ENCODE results near the gene TMTC1.

Gene TMTC1

GRCh38 chr12:29741342-29742241, 42.1 kb downstream of the TMTC1 start:
- DNase-seq: peak in 1 of 51 donors; percentile 35

DNA sequence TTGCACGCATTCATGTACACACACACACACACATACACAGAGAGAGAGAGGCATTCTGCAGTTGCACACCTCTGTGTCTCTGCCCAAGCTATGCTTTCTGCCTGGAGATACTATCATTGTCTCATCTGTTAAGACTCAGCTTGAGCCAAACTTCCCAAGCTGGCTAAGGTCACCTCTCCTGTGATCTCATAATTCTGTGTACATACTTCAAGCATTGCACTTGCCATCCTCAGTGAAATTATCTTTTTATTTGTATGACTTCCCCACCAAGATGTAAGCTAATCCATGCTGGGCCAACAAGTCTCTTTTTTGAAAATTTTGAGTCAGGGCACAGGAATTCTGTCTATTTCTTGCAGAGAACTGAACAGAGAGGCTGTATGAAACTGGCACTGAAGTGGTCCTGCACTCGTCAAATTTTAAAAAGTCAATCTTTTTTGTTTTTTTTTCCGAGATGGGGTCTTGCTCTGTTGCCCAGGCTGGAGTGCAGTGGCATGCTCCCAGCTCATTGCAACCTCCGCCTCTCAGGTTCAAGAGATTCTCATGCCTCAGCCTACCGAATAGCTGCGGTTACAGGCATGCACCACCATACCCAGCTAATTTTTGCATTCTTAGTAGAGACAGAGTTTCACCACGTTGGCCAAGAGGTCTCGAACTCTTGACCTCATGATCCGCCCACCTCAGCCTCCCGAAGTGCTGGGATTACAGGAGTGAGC, 44.3 kb downstream of the TMTC1 start:
- DNase-seq: no peak

DNA sequence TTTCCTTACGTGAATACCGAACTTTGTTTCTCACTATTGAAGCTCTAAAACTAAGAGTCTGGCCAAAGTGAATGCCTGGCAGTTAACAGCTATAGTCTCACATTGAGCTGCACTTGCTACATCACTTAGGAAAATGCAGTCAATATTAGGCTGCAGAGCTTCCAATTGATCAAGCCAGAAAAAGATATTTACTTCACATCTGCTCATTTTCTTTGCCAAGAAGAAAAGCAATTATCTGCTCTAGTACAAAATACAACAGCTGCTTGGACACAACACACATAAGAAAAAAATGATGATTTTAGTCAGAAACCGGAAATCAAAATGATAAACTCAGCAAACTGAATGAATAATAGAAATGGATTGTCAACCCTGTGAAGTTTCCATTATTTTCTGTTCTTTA, 45.4 kb downstream of the TMTC1 start:
- DNase-seq: no peak

DNA sequence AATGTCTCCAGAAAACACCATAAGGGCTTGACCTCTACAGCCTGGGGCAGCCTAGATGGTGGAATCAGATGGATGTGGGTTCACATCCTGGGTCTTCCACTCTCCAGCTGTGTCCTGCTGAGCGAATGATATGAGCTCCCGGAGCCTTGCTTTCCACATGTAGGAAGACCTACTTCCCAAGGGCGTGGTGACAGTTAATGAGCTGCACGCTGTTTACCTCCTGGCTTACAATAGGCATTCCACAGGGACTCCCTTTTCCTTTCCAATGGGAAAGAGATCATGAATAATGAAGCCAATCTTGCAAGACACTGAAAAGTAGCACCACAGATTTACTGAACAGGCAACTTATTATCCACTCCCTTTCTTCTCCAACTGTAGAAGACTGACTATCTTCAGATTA, 46.1 kb downstream of the TMTC1 start:
- DNase-seq: no peak

GRCh38 chr12:29735604-29736003, 48.1 kb downstream of the TMTC1 start:
- DNase-seq: peak in 1 of 51 donors; percentile 23

GRCh38 chr12:29734734-29735133, 49.0 kb downstream of the TMTC1 start:
- DNase-seq: no peak

DNA sequence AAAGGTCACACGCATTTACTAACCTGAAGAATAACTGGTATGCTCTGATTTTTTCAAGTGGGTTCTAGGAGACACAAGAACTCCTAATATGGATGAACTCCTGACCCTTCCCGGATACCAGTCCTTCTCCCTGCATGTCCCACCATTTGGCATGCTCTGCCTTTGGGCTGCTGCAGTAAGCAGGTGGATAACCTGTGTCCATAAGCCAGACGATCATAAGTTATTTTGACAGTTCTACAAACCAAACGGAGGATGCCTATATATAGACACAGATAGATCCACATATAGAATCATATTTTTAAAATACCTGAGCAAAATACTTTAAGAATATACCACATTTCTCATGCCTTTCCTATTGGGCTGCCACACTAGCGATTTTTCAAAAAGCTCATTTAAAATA, 49.4 kb downstream of the TMTC1 start:
- no peak for DNase-seq

- DNase-seq: no peak
Measured at GRCh38 chr12:29733501-29733900, 50.2 kb downstream of the TMTC1 start.

DNA sequence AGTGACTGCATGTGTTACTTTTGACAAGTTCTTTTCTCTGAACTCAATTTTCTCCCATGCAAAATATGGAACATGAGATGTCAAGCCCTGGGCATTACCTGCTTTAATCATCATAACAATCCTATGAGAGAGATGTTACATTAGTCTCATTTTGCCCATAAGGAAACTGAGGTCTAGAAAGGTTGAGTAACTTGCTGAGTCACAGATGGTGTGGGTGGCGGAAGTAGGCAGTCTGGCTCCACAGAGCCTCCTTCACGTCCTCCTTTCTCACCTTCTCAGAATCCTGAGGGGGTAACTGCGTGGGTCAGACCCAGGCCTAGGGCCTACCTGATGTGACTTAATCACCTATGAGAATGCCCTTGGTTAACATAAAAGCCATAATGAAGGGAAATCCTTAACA, 50.7 kb downstream of the TMTC1 start:
- no peak for DNase-seq

- no peak for DNase-seq
Measured at GRCh38 chr12:29732593-29732992, 51.1 kb downstream of the TMTC1 start.

- no peak for DNase-seq
Measured at GRCh38 chr12:29732191-29732590, 51.6 kb downstream of the TMTC1 start.

DNA sequence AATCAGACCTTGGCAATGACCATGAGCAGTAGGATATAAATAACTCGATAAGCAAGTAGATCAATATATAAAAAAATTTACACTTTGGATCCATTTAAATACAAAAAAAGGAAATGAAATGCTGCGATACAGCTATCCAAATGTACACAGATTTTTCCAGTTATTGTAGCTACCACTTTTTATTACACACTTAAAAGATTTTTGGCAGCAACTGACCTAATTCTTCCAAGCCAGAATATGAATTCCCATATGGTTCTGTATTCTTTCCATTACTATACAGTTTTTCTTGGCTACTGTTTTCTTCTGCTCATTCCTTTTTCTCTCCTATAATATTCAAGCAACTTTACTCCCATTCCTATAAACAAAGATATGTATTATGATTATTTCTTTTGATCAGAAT, 52.2 kb downstream of the TMTC1 start:
- no peak for DNase-seq

DNA sequence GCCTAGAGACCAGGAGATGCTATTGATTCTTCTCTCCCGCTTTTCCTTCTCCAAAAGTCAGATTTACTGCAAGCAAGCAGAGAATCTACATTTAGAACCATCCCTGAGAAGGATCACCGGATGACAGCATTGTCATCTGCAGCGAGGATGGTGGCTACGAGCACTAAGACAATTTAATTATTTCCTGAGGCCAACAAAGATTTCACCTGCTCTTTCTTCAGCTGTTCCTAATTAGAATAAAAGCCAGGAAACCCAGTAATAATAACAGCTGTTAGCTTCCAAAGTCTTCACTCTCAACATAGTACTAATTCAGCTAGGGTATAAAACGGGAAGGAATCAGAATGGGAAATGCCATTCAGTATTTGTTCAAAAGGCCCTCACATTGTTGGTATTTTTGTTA, 53.3 kb downstream of the TMTC1 start:
- DNase-seq: peak in 1 of 51 donors; percentile 13

GRCh38 chr12:29728030-29728429, 55.7 kb downstream of the TMTC1 start:
- DNase-seq: no peak

DNA sequence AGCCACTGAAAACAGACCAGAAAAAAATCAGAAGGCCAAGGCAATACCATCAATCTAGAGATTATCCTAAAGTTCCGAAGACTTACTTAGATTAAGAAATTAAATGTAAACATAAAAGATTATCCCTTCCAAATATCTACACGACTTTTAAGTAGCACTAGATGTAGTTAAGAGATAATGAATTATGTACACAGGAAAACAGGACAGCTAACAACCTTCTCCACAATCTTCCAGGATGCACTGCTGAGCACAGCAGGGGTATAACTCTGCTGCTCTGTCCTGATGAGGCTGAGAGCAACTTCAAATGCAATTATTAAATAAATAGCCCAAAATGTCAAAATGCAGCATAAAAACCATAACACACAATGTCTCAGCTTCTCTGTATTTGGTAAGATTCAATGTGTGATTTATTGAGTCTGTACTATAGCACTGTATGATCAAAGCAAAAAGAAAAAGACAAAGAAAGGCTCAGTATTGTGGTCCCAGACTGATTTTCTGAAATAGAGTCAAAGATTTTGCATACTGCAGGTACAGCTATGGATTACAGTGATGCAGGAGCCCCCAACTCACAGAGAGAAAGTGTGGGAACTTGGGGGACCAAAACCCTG, 56.9 kb downstream of the TMTC1 start:
- DNase-seq: no peak

GRCh38 chr12:29726321-29726692, 57.4 kb downstream of the TMTC1 start:
- DNase-seq: no peak

GRCh38 chr12:29725587-29726320, 58.0 kb downstream of the TMTC1 start:
- DNase-seq: peak in 24 of 51 donors; percentile 3 to 57 (median 29)

DNA sequence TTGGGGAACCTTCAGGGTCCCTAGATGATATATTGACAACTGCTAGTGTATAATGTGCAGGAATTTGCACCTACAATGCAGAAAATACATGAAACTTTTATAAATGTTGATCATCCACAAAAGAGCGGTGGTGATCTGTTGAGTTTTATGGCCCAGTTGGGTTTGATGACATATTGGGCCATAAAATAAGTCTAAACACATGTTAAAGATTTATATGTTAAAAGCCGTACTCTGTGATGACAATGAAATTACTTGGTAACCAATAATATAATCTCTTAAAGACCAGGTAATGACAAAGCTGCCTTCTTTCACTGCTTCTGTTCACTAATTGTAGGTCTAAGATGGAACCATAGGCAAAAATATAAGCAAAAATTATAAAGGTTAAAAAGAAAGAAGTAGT, 61.6 kb downstream of the TMTC1 start:
- no peak for DNase-seq

- no peak for DNase-seq
Measured at GRCh38 chr12:29719381-29719780, 64.4 kb downstream of the TMTC1 start.

GRCh38 chr12:29717540-29718100, 66.1 kb downstream of the TMTC1 start:
- no peak for DNase-seq

DNA sequence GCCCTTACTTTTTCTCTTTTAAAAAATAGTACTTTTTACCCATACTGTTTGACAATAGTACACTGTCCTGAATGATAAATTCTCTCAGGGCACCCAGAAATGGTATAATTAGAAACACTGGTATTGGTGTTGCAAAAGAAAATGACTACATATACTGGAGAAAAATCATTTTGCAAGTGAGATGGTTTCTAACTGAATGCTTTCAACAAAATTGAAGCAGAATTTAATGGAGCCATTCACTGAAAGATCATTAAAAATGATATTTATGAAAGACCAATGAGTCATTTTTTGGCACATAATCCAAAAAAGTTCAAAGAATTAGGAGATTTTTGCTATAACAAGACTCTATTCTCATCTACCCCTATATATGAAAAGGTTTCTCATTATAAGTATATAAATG, 68.8 kb downstream of the TMTC1 start:
- DNase-seq: no peak
